ENCODE data around the gene TAF11L4. TPM values are rescaled to one million over a fixed set of nuclear protein-coding genes. Genes with fewer than 3 reads are reported as not detected.
"Not testable (repeated sequence)": the region's sequence is repeated elsewhere in the genome, so short reads cannot be mapped to it uniquely, and the experiment has no call there.

Gene TAF11L4
- not detected for total RNA-seq

- not testable (repeated sequence) for H3K9me3 ChIP-seq; H3K4me1 ChIP-seq; H3K27me3 ChIP-seq; H3K4me3 ChIP-seq; DNase-seq; H3K36me3 ChIP-seq; ATAC-seq (ENCODE audit: low FRiP score in 2 of 2); H3K27ac ChIP-seq
- WGBS, 2 donors = no CpG with 5 or more reads among the region's 15 CpGs
Measured at GRCh38 chr5:17521501-17521900, at the start of gene TAF11L4. Gene TAF11L4, plus strand, starts transcription at chr5:17521801.

DNA sequence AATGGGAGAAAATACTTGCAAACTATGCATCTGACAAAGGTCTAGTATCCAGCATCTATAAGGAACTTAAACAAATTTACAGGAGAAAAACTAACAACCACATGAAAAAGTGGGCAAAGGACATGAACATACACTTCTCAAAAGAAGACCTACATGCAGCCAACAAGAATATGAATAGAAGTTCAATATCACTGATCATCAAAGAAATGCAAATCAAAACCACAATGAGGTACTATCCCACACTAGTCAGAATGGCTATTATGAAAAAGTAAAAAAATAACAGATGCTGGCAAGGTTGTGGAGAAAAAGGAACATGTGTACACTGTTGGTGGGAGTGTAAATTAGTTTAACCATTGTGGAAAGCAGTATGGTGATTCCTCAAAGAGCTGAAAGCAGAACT, 46.5 kb upstream of the TAF11L4 start:
- DNase-seq; H3K4me1 ChIP-seq; H3K4me3 ChIP-seq; H3K27me3 ChIP-seq; H3K9me3 ChIP-seq; H3K36me3 ChIP-seq; H3K27ac ChIP-seq; ATAC-seq (ENCODE audit: low FRiP score in 2 of 2): not testable (repeated sequence)

DNA sequence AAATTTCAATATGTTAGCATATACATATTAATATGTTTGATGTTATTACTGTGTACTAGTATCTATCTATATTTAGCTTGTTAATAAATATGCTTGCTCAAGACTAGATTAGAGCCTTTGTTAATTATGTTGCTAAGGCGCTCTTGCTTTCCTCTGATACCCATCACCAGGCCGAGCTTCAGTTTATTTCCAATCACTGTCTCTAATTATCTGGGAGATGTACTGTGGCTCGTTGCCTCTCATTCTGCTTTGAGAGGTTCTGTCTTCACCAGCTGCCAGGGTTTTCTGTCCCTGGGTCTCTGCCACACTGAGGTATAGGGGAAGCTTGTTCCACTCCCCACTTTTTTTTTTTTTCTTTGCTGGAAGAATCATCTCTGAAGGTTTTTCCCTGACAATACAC, 44.6 kb upstream of the TAF11L4 start:
- no peaks in the 10 kb centered on the region for H3K4me1 ChIP-seq
- no peaks in the 10 kb centered on the region for H3K9me3 ChIP-seq
- H3K36me3 ChIP-seq = no peaks in the 10 kb centered on the region
- DNase-seq (no peak), ATAC-seq (ENCODE audit: low FRiP score in 2 of 2) (no peak)
- TF ChIP-seq POLR2AphosphoS5 (IDR thresholded peaks at IDR 0.05) (no peak), POLR2A (IDR thresholded peaks at IDR 0.05) (no peak), EP300 (IDR thresholded peaks at IDR 0.05) (no peak)
- TF ChIP-seq, protein P1, sequence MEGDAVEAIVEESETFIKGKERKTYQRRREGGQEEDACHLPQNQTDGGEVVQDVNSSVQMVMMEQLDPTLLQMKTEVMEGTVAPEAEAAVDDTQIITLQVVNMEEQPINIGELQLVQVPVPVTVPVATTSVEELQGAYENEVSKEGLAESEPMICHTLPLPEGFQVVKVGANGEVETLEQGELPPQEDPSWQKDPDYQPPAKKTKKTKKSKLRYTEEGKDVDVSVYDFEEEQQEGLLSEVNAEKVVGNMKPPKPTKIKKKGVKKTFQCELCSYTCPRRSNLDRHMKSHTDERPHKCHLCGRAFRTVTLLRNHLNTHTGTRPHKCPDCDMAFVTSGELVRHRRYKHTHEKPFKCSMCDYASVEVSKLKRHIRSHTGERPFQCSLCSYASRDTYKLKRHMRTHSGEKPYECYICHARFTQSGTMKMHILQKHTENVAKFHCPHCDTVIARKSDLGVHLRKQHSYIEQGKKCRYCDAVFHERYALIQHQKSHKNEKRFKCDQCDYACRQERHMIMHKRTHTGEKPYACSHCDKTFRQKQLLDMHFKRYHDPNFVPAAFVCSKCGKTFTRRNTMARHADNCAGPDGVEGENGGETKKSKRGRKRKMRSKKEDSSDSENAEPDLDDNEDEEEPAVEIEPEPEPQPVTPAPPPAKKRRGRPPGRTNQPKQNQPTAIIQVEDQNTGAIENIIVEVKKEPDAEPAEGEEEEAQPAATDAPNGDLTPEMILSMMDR (IDR thresholded peaks at IDR 0.05) = no peak
- 79 to 82% methylated on average over 3 of the region's 3 CpGs for WGBS, 2 donors
- no peak overlapping the region for H3K27ac ChIP-seq
- no peaks in the 10 kb centered on the region for H3K27me3 ChIP-seq
- no peak overlapping the region for H3K4me3 ChIP-seq

GRCh38 chr5:17477573-17478265, 43.9 kb upstream of the TAF11L4 start:
- no peak overlapping the region for H3K4me3 ChIP-seq
- H3K27ac ChIP-seq = no peak overlapping the region
- ATAC-seq (ENCODE audit: low FRiP score in 2 of 2) = no peak
- TF ChIP-seq, protein P1 (IDR thresholded peaks at IDR 0.05) = no peak
- TF ChIP-seq POLR2AphosphoS5 (IDR thresholded peaks at IDR 0.05) = no peak
- TF ChIP-seq POLR2A (IDR thresholded peaks at IDR 0.05) = no peak
- TF ChIP-seq EP300 (IDR thresholded peaks at IDR 0.05) = no peak
- no peaks in the 10 kb centered on the region for H3K4me1 ChIP-seq
- WGBS, 2 donors = 63 to 77% methylated on average over 7 of the region's 7 CpGs
- no peaks in the 10 kb centered on the region for H3K36me3 ChIP-seq
- no peaks in the 10 kb centered on the region for H3K9me3 ChIP-seq
- H3K27me3 ChIP-seq = no peaks in the 10 kb centered on the region
- DNase-seq = no peak

DNA sequence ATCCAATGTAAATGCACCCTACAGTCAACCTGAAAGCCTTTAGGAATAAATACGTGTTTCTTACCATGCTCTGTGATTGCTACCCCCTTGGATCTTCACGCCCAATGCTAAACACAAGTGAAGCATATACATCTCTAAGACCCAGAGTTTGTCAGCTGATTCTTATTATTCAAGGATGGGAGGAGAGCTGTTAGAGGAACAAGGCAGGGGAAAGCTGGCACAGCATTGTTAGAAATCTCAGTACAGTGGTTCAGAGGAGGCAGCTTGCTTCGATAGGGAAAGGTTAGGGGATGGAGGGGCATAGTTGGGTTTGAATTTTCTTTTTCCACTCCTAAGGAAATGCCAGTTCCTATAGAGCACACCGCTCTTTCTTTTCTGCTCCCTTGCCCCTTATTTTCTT, 40.2 kb upstream of the TAF11L4 start:
- DNase-seq = no peak
- ATAC-seq (ENCODE audit: low FRiP score in 2 of 2) = no peak
- Histone ChIP-seq H3K36me3 (no peaks in the 10 kb centered on the region), H3K4me1 (no peaks in the 10 kb centered on the region), H3K27ac (no peak overlapping the region), H3K4me3 (no peak overlapping the region), H3K27me3 (no peaks in the 10 kb centered on the region), H3K9me3 (no peaks in the 10 kb centered on the region)
- WGBS, 2 donors = 77 to 81% methylated on average over 4 of the region's 4 CpGs
- TF ChIP-seq, protein P1 (IDR thresholded peaks at IDR 0.05) = no peak
- no peak for TF ChIP-seq POLR2A (IDR thresholded peaks at IDR 0.05)
- TF ChIP-seq POLR2AphosphoS5 (IDR thresholded peaks at IDR 0.05) = no peak
- no peak for TF ChIP-seq EP300 (IDR thresholded peaks at IDR 0.05)

DNA sequence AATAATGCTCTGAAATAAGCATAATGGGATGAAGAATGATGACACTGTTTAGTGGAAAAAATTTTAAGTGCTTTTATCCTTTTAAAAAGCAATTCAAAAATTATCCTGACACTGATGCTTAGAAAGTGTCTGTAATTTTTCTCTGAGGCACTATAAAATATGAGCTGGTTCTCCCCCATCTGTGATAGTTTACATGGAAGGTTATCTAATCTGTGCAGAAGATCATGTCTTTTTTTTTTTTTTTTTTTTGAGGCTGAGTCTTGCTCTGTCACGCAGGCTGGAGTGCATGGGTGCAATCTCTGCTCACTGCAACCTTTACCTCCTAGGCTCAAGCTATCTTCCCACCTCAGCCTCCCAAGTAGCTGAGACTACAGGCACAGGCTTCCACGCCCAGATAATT, 38.8 kb upstream of the TAF11L4 start:
- Histone ChIP-seq H3K27ac (no peak overlapping the region), H3K9me3 (no peaks in the 10 kb centered on the region), H3K4me3 (no peak overlapping the region), H3K27me3 (no peaks in the 10 kb centered on the region), H3K4me1 (no peaks in the 10 kb centered on the region), H3K36me3 (no peaks in the 10 kb centered on the region)
- 58 to 71% methylated on average over 2 of the region's 2 CpGs for WGBS, 2 donors
- DNase-seq (no peak), ATAC-seq (ENCODE audit: low FRiP score in 2 of 2) (no peak)
- TF ChIP-seq POLR2AphosphoS5 (IDR thresholded peaks at IDR 0.05) = no peak
- TF ChIP-seq EP300 (IDR thresholded peaks at IDR 0.05) = no peak
- TF ChIP-seq POLR2A (IDR thresholded peaks at IDR 0.05) = no peak
- TF ChIP-seq, protein P1 (IDR thresholded peaks at IDR 0.05) = no peak

- 87 to 92% methylated on average over 10 of the region's 10 CpGs for WGBS, 2 donors
- H3K36me3 ChIP-seq; H3K4me3 ChIP-seq; H3K27me3 ChIP-seq; DNase-seq; H3K27ac ChIP-seq; ATAC-seq (ENCODE audit: low FRiP score in 2 of 2); H3K4me1 ChIP-seq; H3K9me3 ChIP-seq: not testable (repeated sequence)
Measured at GRCh38 chr5:17486464-17487173, 35.0 kb upstream of the TAF11L4 start.
